ENCODE results near the gene TNPO2. TPM values are rescaled to one million over a fixed set of nuclear protein-coding genes. Genes with fewer than 3 reads are reported as not detected.

TNPO2 gene
- total RNA-seq, 1 experiment from 2014 or later = 26.1 TPM

GRCh38 chr19:12655546-12655945, 68.2 kb downstream of the TNPO2 start:
- DNase-seq = no peak
- no peak overlapping the region for H2AFZ ChIP-seq (ENCODE audit: low read length)
- no peaks in the 10 kb centered on the region for H4K20me1 ChIP-seq (ENCODE audit: insufficient read depth, low read depth, low read length)
- H3K9me3 ChIP-seq (ENCODE audit: low read length) = no peaks in the 10 kb centered on the region
- H3K4me3 ChIP-seq (ENCODE audit: low read length) = no peak overlapping the region
- no peak overlapping the region for H3K4me2 ChIP-seq (ENCODE audit: low read depth, low read length, poor library complexity, severe bottlenecking)
- no peaks in the 10 kb centered on the region for H3K27me3 ChIP-seq (ENCODE audit: low read length)
- no peak overlapping the region for H3K9ac ChIP-seq (ENCODE audit: low read length)
- H3K36me3 ChIP-seq (ENCODE audit: insufficient read depth, low read length) = peaks cover 45% of the 10 kb centered on the region
- H3K27ac ChIP-seq (ENCODE audit: low read length) = no peak overlapping the region
- H3K4me1 ChIP-seq (ENCODE audit: low read length) = no peaks in the 10 kb centered on the region
- no peaks in the 10 kb centered on the region for H3K79me2 ChIP-seq (ENCODE audit: low read length)
- H3K9me2 ChIP-seq (replicated peaks; ENCODE audit: insufficient read depth, low read length) = no peaks in the 10 kb centered on the region

GRCh38 chr19:12652219-12652618, 71.5 kb downstream of the TNPO2 start:
- no peak overlapping the region for H3K9ac ChIP-seq (ENCODE audit: low read length)
- peaks cover 40% of the 10 kb centered on the region for H3K36me3 ChIP-seq (ENCODE audit: insufficient read depth, low read length)
- no peak overlapping the region for H3K27ac ChIP-seq (ENCODE audit: low read length)
- no peak overlapping the region for H3K4me2 ChIP-seq (ENCODE audit: low read depth, low read length, poor library complexity, severe bottlenecking)
- no peaks in the 10 kb centered on the region for H3K9me3 ChIP-seq (ENCODE audit: low read length)
- DNase-seq = no peak
- no peaks in the 10 kb centered on the region for H3K27me3 ChIP-seq (ENCODE audit: low read length)
- no peaks in the 10 kb centered on the region for H3K79me2 ChIP-seq (ENCODE audit: low read length)
- no peaks in the 10 kb centered on the region for H4K20me1 ChIP-seq (ENCODE audit: insufficient read depth, low read depth, low read length)
- no peak overlapping the region for H2AFZ ChIP-seq (ENCODE audit: low read length)
- H3K4me3 ChIP-seq (ENCODE audit: low read length) = no peak overlapping the region
- no peaks in the 10 kb centered on the region for H3K4me1 ChIP-seq (ENCODE audit: low read length)
- H3K9me2 ChIP-seq (replicated peaks; ENCODE audit: insufficient read depth, low read length) = no peaks in the 10 kb centered on the region

- Histone ChIP-seq H3K79me2 (ENCODE audit: low read length) (no peaks in the 10 kb centered on the region), H3K27ac (ENCODE audit: low read length) (no peak overlapping the region), H2AFZ (ENCODE audit: low read length) (no peak overlapping the region), H3K4me1 (ENCODE audit: low read length) (no peaks in the 10 kb centered on the region), H3K4me3 (ENCODE audit: low read length) (no peak overlapping the region), H4K20me1 (ENCODE audit: insufficient read depth, low read depth, low read length) (no peaks in the 10 kb centered on the region), H3K9me2 (replicated peaks; ENCODE audit: insufficient read depth, low read length) (no peaks in the 10 kb centered on the region), H3K9ac (ENCODE audit: low read length) (no peak overlapping the region), H3K9me3 (ENCODE audit: low read length) (no peaks in the 10 kb centered on the region), H3K4me2 (ENCODE audit: low read depth, low read length, poor library complexity, severe bottlenecking) (no peak overlapping the region), H3K36me3 (ENCODE audit: insufficient read depth, low read length) (peaks cover 22% of the 10 kb centered on the region), H3K27me3 (ENCODE audit: low read length) (no peaks in the 10 kb centered on the region)
- no peak for DNase-seq
Observed at GRCh38 chr19:12649941-12650340, 73.8 kb downstream of the TNPO2 start.

Small RNA genes lying within 50 kb of the gene (small RNA-seq; reads per million reads assigned to genes)
- 14.2 reads per million, percentile 94 among the genes with 10 or more reads in this experiment for gene SNORD41

Other genes starting within 250 kb of the TNPO2 start
- gene ZNF709, start 239.1 kb downstream of the TNPO2 start, total RNA-seq (2014; rRNA removed; shearing (Covaris generic); ENCODE audit: low replicate concordance) = 5.7 and 10.1 TPM in 2 replicates
- gene ZNF564, start 172.4 kb downstream of the TNPO2 start, total RNA-seq (2014; rRNA removed; shearing (Covaris generic); ENCODE audit: low replicate concordance) = 7.3 and 9.4 TPM in 2 replicates
- 13.2 and 14.2 TPM in 2 replicates for gene ZNF490, start 113.1 kb downstream of the TNPO2 start, total RNA-seq (2014; rRNA removed; shearing (Covaris generic); ENCODE audit: low replicate concordance)
- 14.4 and 21.4 TPM in 2 replicates for gene ZNF791, start 113.0 kb downstream of the TNPO2 start, total RNA-seq (2014; rRNA removed; shearing (Covaris generic); ENCODE audit: low replicate concordance)
- gene MAN2B1, start 57.2 kb downstream of the TNPO2 start, total RNA-seq (2014; rRNA removed; shearing (Covaris generic); ENCODE audit: low replicate concordance) = 77.2 and 94.3 TPM in 2 replicates
- gene WDR83, start 57.1 kb downstream of the TNPO2 start, total RNA-seq (2014; rRNA removed; shearing (Covaris generic); ENCODE audit: low replicate concordance) = 13.3 and 16.5 TPM in 2 replicates
- gene DHPS, start 42.1 kb downstream of the TNPO2 start, total RNA-seq (2014; rRNA removed; shearing (Covaris generic); ENCODE audit: low replicate concordance) = 62.2 and 90.8 TPM in 2 replicates
- gene GNG14, start 35.9 kb downstream of the TNPO2 start, total RNA-seq (2014; rRNA removed; shearing (Covaris generic); ENCODE audit: low replicate concordance) = not detected in 2 replicates
- 2.1 and 12.8 TPM in 2 replicates for gene FBXW9, start 27.3 kb downstream of the TNPO2 start, total RNA-seq (2014; rRNA removed; shearing (Covaris generic); ENCODE audit: low replicate concordance)
- gene TRIR, start 10.8 kb upstream of the TNPO2 start, total RNA-seq (2014; rRNA removed; shearing (Covaris generic); ENCODE audit: low replicate concordance) = 147 and 332 TPM in 2 replicates
- 42.3 and 78.0 TPM in 2 replicates for gene GET3, start 13.6 kb upstream of the TNPO2 start, total RNA-seq (2014; rRNA removed; shearing (Covaris generic); ENCODE audit: low replicate concordance)
- gene BEST2, start 27.9 kb upstream of the TNPO2 start, total RNA-seq (2014; rRNA removed; shearing (Covaris generic); ENCODE audit: low replicate concordance) = not detected in 2 replicates
- gene HOOK2, start 51.6 kb upstream of the TNPO2 start, total RNA-seq (2014; rRNA removed; shearing (Covaris generic); ENCODE audit: low replicate concordance) = 7.6 and 21.2 TPM in 2 replicates
- gene JUNB, start 67.6 kb upstream of the TNPO2 start, total RNA-seq (2014; rRNA removed; shearing (Covaris generic); ENCODE audit: low replicate concordance) = 60.0 and 156 TPM in 2 replicates
- 372 and 566 TPM in 2 replicates for gene PRDX2, start 77.9 kb upstream of the TNPO2 start, total RNA-seq (2014; rRNA removed; shearing (Covaris generic); ENCODE audit: low replicate concordance)
- 9.0 TPM in 1 of 2 replicates, not detected in the other for gene THSD8, start 78.1 kb upstream of the TNPO2 start, total RNA-seq (2014; rRNA removed; shearing (Covaris generic); ENCODE audit: low replicate concordance)
- 37.8 and 48.4 TPM in 2 replicates for gene RNASEH2A, start 82.7 kb upstream of the TNPO2 start, total RNA-seq (2014; rRNA removed; shearing (Covaris generic); ENCODE audit: low replicate concordance)
- not detected in 2 replicates for gene RTBDN, start 110.6 kb upstream of the TNPO2 start, total RNA-seq (2014; rRNA removed; shearing (Covaris generic); ENCODE audit: low replicate concordance)
- 0.48 and 3.3 TPM in 2 replicates for gene MAST1, start 114.6 kb upstream of the TNPO2 start, total RNA-seq (2014; rRNA removed; shearing (Covaris generic); ENCODE audit: low replicate concordance)
- 47.1 and 61.3 TPM in 2 replicates for gene DNASE2, start 157.5 kb upstream of the TNPO2 start, total RNA-seq (2014; rRNA removed; shearing (Covaris generic); ENCODE audit: low replicate concordance)
- not detected in 2 replicates for gene KLF1, start 163.3 kb upstream of the TNPO2 start, total RNA-seq (2014; rRNA removed; shearing (Covaris generic); ENCODE audit: low replicate concordance)
- 24.9 and 32.8 TPM in 2 replicates for gene GCDH, start 167.2 kb upstream of the TNPO2 start, total RNA-seq (2014; rRNA removed; shearing (Covaris generic); ENCODE audit: low replicate concordance)
- 0.22 and 2.5 TPM in 2 replicates for gene SYCE2, start 195.4 kb upstream of the TNPO2 start, total RNA-seq (2014; rRNA removed; shearing (Covaris generic); ENCODE audit: low replicate concordance)
- gene FARSA, start 209.8 kb upstream of the TNPO2 start, total RNA-seq (2014; rRNA removed; shearing (Covaris generic); ENCODE audit: low replicate concordance) = 59.7 and 92.6 TPM in 2 replicates
- gene CALR, start 214.7 kb upstream of the TNPO2 start, total RNA-seq (2014; rRNA removed; shearing (Covaris generic); ENCODE audit: low replicate concordance) = 547 and 681 TPM in 2 replicates
- 130 and 144 TPM in 2 replicates for gene RAD23A, start 221.9 kb upstream of the TNPO2 start, total RNA-seq (2014; rRNA removed; shearing (Covaris generic); ENCODE audit: low replicate concordance)
- gene GADD45GIP1, start 233.3 kb upstream of the TNPO2 start, total RNA-seq (2014; rRNA removed; shearing (Covaris generic); ENCODE audit: low replicate concordance) = 23.2 and 66.6 TPM in 2 replicates
- 0.52 TPM in 1 of 2 replicates, not detected in the other for gene DAND5, start 245.6 kb upstream of the TNPO2 start, total RNA-seq (2014; rRNA removed; shearing (Covaris generic); ENCODE audit: low replicate concordance)

Data from Karpas-422 (cell line).